VCaP (cell line): ENCODE results near the gene TOMM6.

Experiments
- H3K27ac ChIP-seq: fragments of 450-650 bp; 2 replicates; pipeline ENCODE4 v1.5.1; 2017
- TF ChIP-seq, protein P1 (sequence below): fragments of 450-650 bp; conservative IDR thresholded peaks from 2 replicates; pipeline ENCODE4 v1.5.1; 2017; ENCODE audit warnings: mild to moderate bottlenecking, moderate library complexity

The TOMM6 gene

DNA sequence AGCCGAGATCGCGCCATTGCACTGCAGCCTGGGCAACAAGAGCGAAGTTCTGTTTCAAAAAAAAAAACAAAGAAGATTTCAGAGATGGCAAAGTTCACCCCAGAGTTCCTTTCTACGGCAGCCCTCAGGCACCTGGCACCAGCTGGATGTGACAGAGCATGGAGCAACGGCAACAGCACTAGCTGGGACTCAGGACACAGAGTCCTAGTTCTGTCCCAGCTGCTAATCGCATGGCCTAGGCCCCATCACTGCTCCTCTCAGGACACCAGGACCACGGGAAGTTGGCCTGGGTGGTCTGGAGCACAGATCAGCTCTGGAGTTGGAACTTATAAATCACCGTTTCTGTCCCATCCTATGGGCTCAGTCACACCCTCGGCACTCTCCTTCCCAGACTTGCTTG lies 41.4 kb upstream of the TOMM6 start:
- TF ChIP-seq, protein P1, sequence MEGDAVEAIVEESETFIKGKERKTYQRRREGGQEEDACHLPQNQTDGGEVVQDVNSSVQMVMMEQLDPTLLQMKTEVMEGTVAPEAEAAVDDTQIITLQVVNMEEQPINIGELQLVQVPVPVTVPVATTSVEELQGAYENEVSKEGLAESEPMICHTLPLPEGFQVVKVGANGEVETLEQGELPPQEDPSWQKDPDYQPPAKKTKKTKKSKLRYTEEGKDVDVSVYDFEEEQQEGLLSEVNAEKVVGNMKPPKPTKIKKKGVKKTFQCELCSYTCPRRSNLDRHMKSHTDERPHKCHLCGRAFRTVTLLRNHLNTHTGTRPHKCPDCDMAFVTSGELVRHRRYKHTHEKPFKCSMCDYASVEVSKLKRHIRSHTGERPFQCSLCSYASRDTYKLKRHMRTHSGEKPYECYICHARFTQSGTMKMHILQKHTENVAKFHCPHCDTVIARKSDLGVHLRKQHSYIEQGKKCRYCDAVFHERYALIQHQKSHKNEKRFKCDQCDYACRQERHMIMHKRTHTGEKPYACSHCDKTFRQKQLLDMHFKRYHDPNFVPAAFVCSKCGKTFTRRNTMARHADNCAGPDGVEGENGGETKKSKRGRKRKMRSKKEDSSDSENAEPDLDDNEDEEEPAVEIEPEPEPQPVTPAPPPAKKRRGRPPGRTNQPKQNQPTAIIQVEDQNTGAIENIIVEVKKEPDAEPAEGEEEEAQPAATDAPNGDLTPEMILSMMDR, result no peak
- H3K27ac ChIP-seq, result no peak overlapping the region

DNA sequence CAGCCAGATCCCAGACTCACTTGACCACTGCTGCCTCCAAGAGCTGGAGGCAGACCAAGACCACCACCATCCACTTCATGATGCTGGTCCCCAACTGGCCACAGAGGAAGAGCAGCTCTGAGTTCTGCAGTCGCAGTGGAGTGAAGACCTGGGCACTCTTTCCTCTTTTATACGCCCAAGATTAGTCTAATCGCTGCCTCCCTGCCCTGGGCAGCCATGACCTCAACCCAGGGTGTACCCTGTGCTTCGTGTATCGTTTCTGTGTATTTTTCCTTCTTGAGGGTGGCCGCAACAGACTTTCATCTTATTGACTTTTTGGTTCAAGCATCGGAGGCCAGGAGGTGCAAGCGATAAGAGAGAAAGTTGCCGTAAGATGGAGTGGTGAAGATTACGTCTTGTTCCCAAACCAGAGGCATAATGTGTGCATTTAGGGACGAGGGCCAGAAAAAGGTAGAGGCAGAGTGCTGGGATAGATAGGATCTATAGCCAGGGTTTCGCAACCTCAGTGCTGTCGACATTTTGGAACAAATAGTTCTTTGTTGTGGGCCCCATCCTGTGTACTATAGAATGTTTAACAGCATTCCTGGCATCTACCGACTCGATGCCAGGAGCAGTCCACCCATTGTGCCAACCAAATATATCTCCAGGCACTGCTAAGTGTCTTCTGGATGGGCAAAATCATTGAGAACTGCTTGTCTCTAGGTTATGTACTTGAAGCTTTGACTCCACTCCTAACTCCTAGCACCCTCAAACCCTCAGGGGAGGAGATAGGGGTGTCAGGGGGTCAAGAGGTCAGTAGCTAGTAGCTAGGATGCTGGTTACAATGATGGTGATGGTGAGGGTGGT lies 40.0 kb upstream of the TOMM6 start, which contains the start of gene PGC:
PGC (minus strand) TSS at position 142 of the 846 bp plus-strand sequence; CDS start at position 79, 63 bp downstream.
- no peak within 1 kb of the TSS for H3K27ac ChIP-seq
- TF ChIP-seq, protein P1, result no peak

DNA sequence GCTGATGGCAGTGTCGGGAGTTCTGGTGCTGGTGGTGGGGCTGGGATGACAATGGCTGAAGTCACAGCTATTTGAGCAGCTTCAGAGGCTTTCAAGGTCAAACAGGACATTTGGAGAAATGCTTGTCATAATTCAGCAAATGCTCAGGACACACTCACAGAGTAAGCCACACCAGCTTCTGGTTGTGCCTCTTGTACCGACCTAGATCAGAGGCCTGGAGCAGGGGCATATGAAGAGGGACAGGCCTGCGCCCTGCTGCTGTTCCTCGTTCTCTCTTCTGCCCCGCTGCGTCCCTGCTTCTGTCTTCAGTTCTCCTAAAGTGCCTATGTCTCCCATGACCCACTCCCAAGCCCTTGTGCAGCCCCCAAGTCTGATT lies 39.4 kb upstream of the TOMM6 start:
- H3K27ac ChIP-seq, result no peak overlapping the region
- TF ChIP-seq, protein P1, result no peak

DNA sequence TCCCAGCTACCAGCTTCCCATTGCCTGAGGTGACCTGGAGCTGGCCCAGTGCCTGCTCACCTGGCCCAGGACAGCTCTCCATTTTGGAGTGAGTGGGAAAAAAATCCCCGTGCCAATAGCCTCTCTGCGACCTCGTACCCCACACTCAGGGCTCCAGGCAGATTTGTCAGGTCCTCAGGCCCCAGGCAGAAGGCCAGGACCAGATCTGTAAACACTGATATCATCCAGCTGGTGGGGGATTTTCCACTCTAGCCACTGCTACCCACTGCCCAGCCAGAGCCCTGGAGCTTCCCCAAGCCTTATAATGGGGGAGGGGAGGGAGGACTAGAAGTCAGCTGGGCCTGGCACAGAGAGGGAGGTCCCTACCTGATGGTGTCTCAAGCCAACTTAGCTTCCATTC lies 39.0 kb upstream of the TOMM6 start:
- H3K27ac ChIP-seq, result no peak overlapping the region
- TF ChIP-seq, protein P1, result no peak

DNA sequence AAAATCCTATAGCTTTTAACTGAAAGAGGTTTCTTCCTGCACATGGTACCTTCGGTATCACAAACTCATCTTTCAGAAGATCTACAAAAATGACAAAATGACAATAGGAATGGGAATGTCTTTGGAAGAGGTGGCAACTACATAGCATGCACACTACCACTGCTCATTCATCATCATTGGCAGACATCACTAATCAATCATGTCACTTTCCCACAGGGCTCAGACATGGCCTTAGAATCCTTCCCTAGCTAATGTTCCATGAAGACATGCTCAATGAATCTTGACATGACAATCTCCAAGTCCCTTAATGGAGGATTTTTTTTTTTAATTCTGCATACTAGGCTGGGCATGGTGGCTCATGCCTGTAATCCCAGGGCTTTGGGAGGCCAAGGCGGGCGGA lies 37.1 kb upstream of the TOMM6 start:
- no peak overlapping the region for H3K27ac ChIP-seq
- TF ChIP-seq, protein P1, result no peak

DNA sequence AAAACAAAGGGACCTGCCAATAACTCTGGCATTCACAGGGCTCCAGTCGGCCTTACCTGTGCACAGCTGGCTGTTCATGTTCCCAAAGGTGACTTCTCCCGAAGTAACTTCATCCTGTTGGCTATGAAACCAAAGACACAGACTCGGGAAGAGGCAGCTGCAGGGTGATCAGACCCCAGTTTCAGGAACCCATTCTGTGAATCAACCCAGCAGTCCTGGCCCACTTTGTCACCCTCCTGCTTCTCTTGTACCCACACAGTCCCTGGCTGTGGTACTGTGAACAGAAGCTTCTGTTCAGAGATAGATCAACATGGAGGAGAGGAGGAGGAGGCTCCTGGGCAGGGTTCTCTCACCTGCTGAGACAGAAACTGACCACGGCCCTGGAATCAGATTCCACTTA lies 31.6 kb upstream of the TOMM6 start:
- TF ChIP-seq, protein P1, result no peak
- no peak overlapping the region for H3K27ac ChIP-seq

DNA sequence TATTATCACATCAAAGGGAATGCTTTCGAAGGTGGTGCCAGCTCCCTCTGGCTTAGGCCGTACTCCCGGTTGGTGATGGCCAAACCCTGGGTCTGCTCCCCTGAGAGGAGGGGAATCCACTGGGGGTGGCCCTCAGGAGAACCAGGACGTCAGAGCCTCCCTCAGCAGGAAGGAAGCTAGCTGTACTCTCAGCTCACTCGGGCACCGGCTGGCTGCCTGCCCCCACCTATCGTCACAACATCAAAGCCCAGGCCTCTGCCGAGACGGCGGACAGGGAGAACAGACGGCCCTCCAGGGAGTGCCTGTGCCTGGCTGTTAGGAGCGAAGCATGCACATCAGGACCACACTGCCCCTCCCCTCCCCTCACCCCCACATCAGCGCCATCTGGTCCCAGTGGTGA lies 31.1 kb upstream of the TOMM6 start:
- no peak overlapping the region for H3K27ac ChIP-seq
- TF ChIP-seq, protein P1, result no peak
